Measurements from ENCODE around the gene DNPEP. TPM values are rescaled to one million over a fixed set of nuclear protein-coding genes. Genes with fewer than 3 reads are reported as not detected.

The DNPEP gene
- total RNA-seq, 1 donor, result 24.9 TPM

DNA sequence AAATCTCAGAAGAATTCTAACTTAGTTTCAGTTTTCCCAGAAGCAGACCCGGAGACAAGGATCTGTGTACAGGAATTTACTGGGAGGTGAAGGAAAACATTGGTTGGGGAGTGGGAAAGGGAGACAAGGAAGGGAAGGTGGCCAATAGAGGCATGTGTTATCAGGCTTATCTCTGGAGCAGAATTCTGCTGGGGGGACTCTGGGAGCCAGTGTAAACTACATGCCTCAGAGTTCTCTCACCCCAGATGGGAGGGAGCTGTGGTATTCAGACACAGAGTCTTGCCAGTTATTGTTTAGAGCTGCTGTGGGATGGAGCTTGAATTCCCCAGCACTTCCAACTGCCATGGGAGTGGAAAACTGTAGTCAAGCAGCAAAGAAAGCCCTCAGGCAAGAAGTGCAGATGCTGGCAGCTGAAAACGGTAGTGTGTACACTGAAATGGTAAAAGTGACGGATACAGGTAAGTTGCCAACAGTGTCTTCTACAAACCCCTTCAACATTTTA is 19.0 kb downstream of the DNPEP start:
- Histone ChIP-seq H3K4me1 (ENCODE audit: insufficient read depth, low read length) (no peaks in the 10 kb centered on the region), H3K4me3 (ENCODE audit: low read length) (no peak overlapping the region), H3K9me3 (ENCODE audit: low read depth, low read length) (no peaks in the 10 kb centered on the region), H3K27me3 (ENCODE audit: insufficient read depth, low read length) (no peaks in the 10 kb centered on the region)

DNA sequence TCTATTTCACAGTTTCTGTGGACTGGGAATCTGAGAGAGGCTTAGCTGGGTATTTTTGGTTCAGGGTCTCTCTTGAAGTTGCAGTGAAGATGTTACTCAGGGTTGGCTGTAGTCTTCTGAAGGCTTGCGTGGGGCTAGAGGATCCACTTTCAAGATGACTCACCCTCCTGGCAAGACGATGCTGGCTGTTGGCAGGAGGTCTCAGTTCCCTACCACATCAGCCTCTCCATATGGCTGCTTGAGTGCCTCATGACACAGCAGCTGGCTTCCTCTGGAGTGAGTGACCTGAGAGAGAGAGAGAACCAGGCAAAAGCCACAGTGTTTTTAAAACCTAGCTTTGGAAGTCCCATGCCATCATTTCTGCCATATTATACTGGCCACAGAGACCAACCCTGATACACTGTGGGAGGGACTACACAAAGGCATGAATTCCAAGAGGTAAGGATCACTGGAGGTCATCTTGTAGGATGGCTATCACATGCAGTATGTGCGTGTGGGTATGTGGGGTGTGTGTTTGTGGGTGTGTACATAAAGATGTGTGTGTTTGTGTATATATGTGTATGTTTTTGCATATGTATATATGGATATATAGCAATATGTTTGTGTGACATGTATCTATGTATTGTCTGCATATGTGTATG is 25.1 kb downstream of the DNPEP start:
- Histone ChIP-seq H3K9me3 (ENCODE audit: low read depth, low read length) (no peaks in the 10 kb centered on the region), H3K27me3 (ENCODE audit: insufficient read depth, low read length) (peaks cover 25% of the 10 kb centered on the region), H3K4me3 (ENCODE audit: low read length) (no peak overlapping the region), H3K4me1 (ENCODE audit: insufficient read depth, low read length) (peaks cover 19% of the 10 kb centered on the region)

DNA sequence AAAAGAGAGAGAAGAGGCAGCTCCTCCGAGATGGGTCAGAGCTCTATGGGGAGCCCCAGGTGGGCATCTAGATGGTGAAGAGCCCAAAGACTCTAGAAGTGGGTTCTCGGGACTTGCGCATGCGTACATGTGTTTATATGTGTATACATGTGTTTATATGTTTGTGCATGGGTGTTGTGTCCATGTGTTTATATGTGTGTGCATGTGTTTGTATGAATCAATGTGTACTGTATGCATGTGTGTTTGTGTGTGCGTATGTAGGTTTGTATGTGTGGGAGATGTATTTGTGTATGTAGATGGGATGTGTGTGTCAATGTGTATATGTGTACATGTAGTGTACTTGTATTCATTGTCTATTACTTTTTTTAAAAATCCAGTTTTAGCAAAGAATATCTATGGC is 25.6 kb downstream of the DNPEP start:
- peaks cover 25% of the 10 kb centered on the region for H3K27me3 ChIP-seq (ENCODE audit: insufficient read depth, low read length)
- no peak overlapping the region for H3K4me3 ChIP-seq (ENCODE audit: low read length)
- no peaks in the 10 kb centered on the region for H3K9me3 ChIP-seq (ENCODE audit: low read depth, low read length)
- peaks cover 24% of the 10 kb centered on the region for H3K4me1 ChIP-seq (ENCODE audit: insufficient read depth, low read length)

GRCh38 chr2:219358170-219359075 is 29.3 kb downstream of the DNPEP start:
- Histone ChIP-seq H3K4me3 (ENCODE audit: low read length) (no peak overlapping the region), H3K9me3 (ENCODE audit: low read depth, low read length) (no peaks in the 10 kb centered on the region), H3K27me3 (ENCODE audit: insufficient read depth, low read length) (peaks cover 25% of the 10 kb centered on the region), H3K4me1 (ENCODE audit: insufficient read depth, low read length) (peaks cover 30% of the 10 kb centered on the region)

GRCh38 chr2:219356834-219357233 is 30.9 kb downstream of the DNPEP start:
- Histone ChIP-seq H3K9me3 (ENCODE audit: low read depth, low read length) (no peaks in the 10 kb centered on the region), H3K4me1 (ENCODE audit: insufficient read depth, low read length) (peaks cover 24% of the 10 kb centered on the region), H3K27me3 (ENCODE audit: insufficient read depth, low read length) (peaks cover 25% of the 10 kb centered on the region), H3K4me3 (ENCODE audit: low read length) (no peak overlapping the region)

DNA sequence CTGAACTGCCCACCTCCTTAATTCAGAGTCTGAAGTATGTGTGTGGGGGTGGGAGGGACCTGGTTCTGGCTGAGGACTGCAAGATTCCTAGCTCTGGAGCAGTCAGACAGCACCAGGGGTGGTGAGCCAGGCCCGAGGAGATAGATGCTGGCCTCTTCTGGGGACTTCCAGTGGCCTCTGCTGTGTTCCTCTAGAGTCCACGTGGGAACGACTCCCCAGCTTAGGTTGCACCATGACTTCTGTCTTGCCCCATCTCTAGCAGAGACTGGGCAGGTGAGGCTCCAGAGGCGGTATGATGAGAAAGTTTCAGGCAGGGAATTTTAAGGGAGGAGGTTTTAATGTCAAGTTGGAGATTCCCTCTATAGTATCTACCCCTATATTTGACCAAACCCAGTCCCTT is 33.1 kb downstream of the DNPEP start:
- Histone ChIP-seq H3K27me3 (ENCODE audit: insufficient read depth, low read length) (peaks cover 16% of the 10 kb centered on the region), H3K4me3 (ENCODE audit: low read length) (no peak overlapping the region), H3K4me1 (ENCODE audit: insufficient read depth, low read length) (peaks cover 24% of the 10 kb centered on the region), H3K9me3 (ENCODE audit: low read depth, low read length) (no peaks in the 10 kb centered on the region)

- Histone ChIP-seq H3K4me1 (ENCODE audit: insufficient read depth, low read length) (peaks cover 16% of the 10 kb centered on the region), H3K27me3 (ENCODE audit: insufficient read depth, low read length) (peaks cover 4% of the 10 kb centered on the region)
Observed at GRCh38 chr2:219353129-219353528, 34.6 kb downstream of the DNPEP start.

GRCh38 chr2:219352448-219353023 is 35.2 kb downstream of the DNPEP start:
- H3K4me1 ChIP-seq (ENCODE audit: insufficient read depth, low read length), result peaks cover 10% of the 10 kb centered on the region
- no peak overlapping the region for H3K4me3 ChIP-seq (ENCODE audit: low read length)
- H3K9me3 ChIP-seq (ENCODE audit: low read depth, low read length), result no peaks in the 10 kb centered on the region
- H3K27me3 ChIP-seq (ENCODE audit: insufficient read depth, low read length), result peaks cover 2% of the 10 kb centered on the region

More at GRCh38 chr2:219353129-219353528, 34.6 kb downstream of the DNPEP start:
- no peaks in the 10 kb centered on the region for H3K9me3 ChIP-seq (ENCODE audit: low read depth, low read length)
- H3K4me3 ChIP-seq (ENCODE audit: low read length), result no peak overlapping the region

DNA sequence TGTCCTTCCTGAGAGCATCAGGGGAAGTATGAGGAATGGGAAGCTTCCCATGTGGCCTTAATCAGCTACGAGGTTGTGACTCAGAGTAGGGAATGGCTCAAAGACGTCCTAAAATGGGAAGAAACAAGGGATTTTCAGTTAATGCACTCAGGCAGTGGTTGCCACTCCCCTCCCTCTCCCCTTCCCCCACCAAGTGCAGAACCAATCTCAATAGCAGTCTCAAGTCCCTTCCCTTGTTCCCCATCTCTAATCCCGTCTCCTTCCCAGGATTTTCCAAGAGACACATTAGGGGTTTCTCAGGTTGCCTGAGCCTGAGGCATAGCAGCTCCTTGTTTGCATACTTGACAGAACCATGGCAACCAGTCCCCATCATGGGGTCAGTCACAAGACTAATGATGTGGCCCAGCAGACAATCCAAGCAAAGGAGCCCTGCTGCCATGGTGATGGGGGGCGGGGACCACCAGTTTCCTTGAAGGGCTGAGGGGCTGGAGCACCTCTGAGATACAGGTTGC is 36.9 kb downstream of the DNPEP start:
- Histone ChIP-seq H3K4me3 (ENCODE audit: low read length) (no peak overlapping the region), H3K27me3 (ENCODE audit: insufficient read depth, low read length) (peaks cover 2% of the 10 kb centered on the region), H3K9me3 (ENCODE audit: low read depth, low read length) (no peaks in the 10 kb centered on the region), H3K4me1 (ENCODE audit: insufficient read depth, low read length) (no peaks in the 10 kb centered on the region)

- H3K4me1 ChIP-seq (ENCODE audit: insufficient read depth, low read length), result peaks cover 2% of the 10 kb centered on the region
- H3K4me3 ChIP-seq (ENCODE audit: low read length), result no peak overlapping the region
- no peaks in the 10 kb centered on the region for H3K9me3 ChIP-seq (ENCODE audit: low read depth, low read length)
- peaks cover 2% of the 10 kb centered on the region for H3K27me3 ChIP-seq (ENCODE audit: insufficient read depth, low read length)
Observed at GRCh38 chr2:219350215-219350614, 37.5 kb downstream of the DNPEP start.

GRCh38 chr2:219344751-219345430 is 42.8 kb downstream of the DNPEP start:
- H3K4me1 ChIP-seq (ENCODE audit: insufficient read depth, low read length), result peaks cover 14% of the 10 kb centered on the region
- H3K9me3 ChIP-seq (ENCODE audit: low read depth, low read length), result no peaks in the 10 kb centered on the region
- H3K4me3 ChIP-seq (ENCODE audit: low read length), result no peak overlapping the region
- H3K27me3 ChIP-seq (ENCODE audit: insufficient read depth, low read length), result peaks cover 2% of the 10 kb centered on the region

DNA sequence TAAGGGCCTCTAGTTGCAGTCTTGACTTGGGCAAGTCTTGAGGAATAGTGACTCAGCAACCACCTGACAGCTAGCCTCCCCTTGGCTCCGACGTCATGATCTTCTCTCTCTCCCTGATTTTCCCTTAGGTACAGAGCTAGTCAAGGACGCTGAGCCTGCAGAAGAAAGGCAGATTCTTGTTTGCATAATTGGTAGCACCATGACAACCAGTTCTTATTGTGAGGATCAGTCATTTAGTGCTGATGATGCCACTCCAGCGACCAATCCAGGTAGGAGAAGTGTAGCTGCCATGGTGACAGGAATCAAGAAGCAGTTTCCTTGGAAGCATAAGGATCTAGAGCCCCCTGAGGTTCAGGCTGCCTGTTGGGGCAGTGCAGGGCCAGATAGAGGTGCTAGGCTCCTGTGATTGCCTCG is 52.3 kb downstream of the DNPEP start:
- Histone ChIP-seq H3K27me3 (ENCODE audit: insufficient read depth, low read length) (peaks cover 66% of the 10 kb centered on the region), H3K4me1 (ENCODE audit: insufficient read depth, low read length) (no peaks in the 10 kb centered on the region), H3K4me3 (ENCODE audit: low read length) (no peak overlapping the region), H3K9me3 (ENCODE audit: low read depth, low read length) (no peaks in the 10 kb centered on the region)

- H3K9me3 ChIP-seq (ENCODE audit: low read depth, low read length), result no peaks in the 10 kb centered on the region
- no peak overlapping the region for H3K4me3 ChIP-seq (ENCODE audit: low read length)
- no peaks in the 10 kb centered on the region for H3K4me1 ChIP-seq (ENCODE audit: insufficient read depth, low read length)
- H3K27me3 ChIP-seq (ENCODE audit: insufficient read depth, low read length), result peaks cover 69% of the 10 kb centered on the region
Observed at GRCh38 chr2:219334076-219334475, 53.6 kb downstream of the DNPEP start.

GRCh38 chr2:219332542-219332941 is 55.2 kb downstream of the DNPEP start, which contains the start of gene RESP18:
Gene RESP18 (minus strand): TSS chr2:219332744.
- Histone ChIP-seq H3K27me3 (ENCODE audit: insufficient read depth, low read length) (peaks cover 70% of the 10 kb centered on the region), H3K9me3 (ENCODE audit: low read depth, low read length) (no peaks in the 10 kb centered on the region), H3K4me1 (ENCODE audit: insufficient read depth, low read length) (no peaks in the 10 kb centered on the region), H3K4me3 (ENCODE audit: low read length) (no peak within 1 kb of the TSS)
